Fibroblast of lung (primary cell): ENCODE data around the gene B3GLCT. TPM values are rescaled to one million over a fixed set of nuclear protein-coding genes. Genes with fewer than 3 reads are reported as not detected.

Experiments used
- DNase-seq, 2 donors: peaks; one replicate each; pipeline versions ENCODE4 v3.0.0 to v3.0.0-alpha.2; 2010; ENCODE audit warnings: low read depth in 2 of 2
- H2AFZ ChIP-seq: 2 replicates; pipeline ENCODE4 v1.5.1; 2012; ENCODE audit warnings: low read length, control low read depth, inconsistent platforms
- H3K27ac ChIP-seq: 2 replicates; pipeline ENCODE4 v1.5.1; 2011; ENCODE audit warnings: low read length, control low read depth; ENCODE audit not compliant: insufficient read depth
- H3K27me3 ChIP-seq: 2 replicates; pipeline ENCODE4 v1.5.1; 2011; ENCODE audit warnings: mild to moderate bottlenecking, low read length; ENCODE audit not compliant: control insufficient read depth, insufficient read depth
- H3K36me3 ChIP-seq: 2 replicates; pipeline ENCODE4 v1.5.1; 2011; ENCODE audit warnings: low read length; ENCODE audit not compliant: control insufficient read depth, insufficient read depth
- H3K4me1 ChIP-seq: 2 replicates; pipeline ENCODE4 v1.5.1; 2011; ENCODE audit warnings: low read length; ENCODE audit not compliant: control insufficient read depth, insufficient read depth; ENCODE audit errors: extremely low read depth
- H3K4me2 ChIP-seq: 2 replicates; pipeline ENCODE4 v1.5.1; 2011; ENCODE audit warnings: low read length, control low read depth; ENCODE audit not compliant: insufficient read depth; ENCODE audit errors: extremely low read depth
- H3K4me3 ChIP-seq, 4 experiments: fragments of 200-600 bp in 1 of 4; sonication (generic) in 1 of 4; replicated peaks in 1 of 4; 2 replicates each; pipeline ENCODE4 v1.5.1; 2011 to 2016; ENCODE audit warnings: low read length in 4 of 4, low read depth in 3 of 4, mild to moderate bottlenecking in 3 of 4, control low read depth in 2 of 4, inconsistent platforms in 1 of 4, mixed read lengths in 1 of 4; ENCODE audit not compliant: insufficient read depth in 1 of 4; ENCODE audit errors: control extremely low read depth in 1 of 4
- H3K79me2 ChIP-seq: 2 replicates; pipeline ENCODE4 v1.5.1; 2012; ENCODE audit warnings: mild to moderate bottlenecking, low read length, inconsistent platforms; ENCODE audit not compliant: control insufficient read depth, insufficient read depth
- H3K9ac ChIP-seq: 2 replicates; pipeline ENCODE4 v1.5.1; 2011; ENCODE audit warnings: mild to moderate bottlenecking, low read length, control low read depth; ENCODE audit not compliant: insufficient read depth
- H3K9me3 ChIP-seq: 2 replicates; pipeline ENCODE4 v1.5.1; 2012; ENCODE audit warnings: low read depth, low read length; ENCODE audit not compliant: control insufficient read depth, insufficient read depth
- H4K20me1 ChIP-seq: 2 replicates; pipeline ENCODE4 v1.5.1; 2011; ENCODE audit warnings: low read length; ENCODE audit not compliant: control insufficient read depth, insufficient read depth; ENCODE audit errors: extremely low read depth
- EZH2 ChIP-seq: IDR thresholded peaks from 2 replicates; pipeline ENCODE4 v1.5.1; 2012; ENCODE audit warnings: low read length, control low read depth, mild to moderate bottlenecking; ENCODE audit errors: missing control alignments
- polyA plus RNA-seq, 2 donors: library from polyadenylated mRNA; depleted of rRNA in 1 of 2; stranded (reverse) in 1 of 2; unstranded in 1 of 2; fragments of >200 nt; gene quantifications; 2 replicates each; pipeline ENCODE4 v1.2.1, GENCODE V29; 2011 to 2012; ENCODE audit warnings: missing spikeins in 1 of 2
- total RNA-seq: library from RNA; depleted of rRNA; stranded (reverse); fragments of >200 nt; gene quantifications from 2 replicates; pipeline ENCODE4 v1.2.1, GENCODE V29; 2014
- TF ChIP-seq, protein P1 (sequence below), 2 donors: IDR thresholded peaks in 1 of 2; conservative IDR thresholded peaks in 1 of 2; 1 replicate in 1 of 2; 2 replicates in 1 of 2; pipeline ENCODE4 v1.5.1; 2011 to 2012; ENCODE audit warnings: low read length in 2 of 2, control low read depth in 1 of 2, inconsistent platforms in 1 of 2, low read depth in 1 of 2, mild to moderate bottlenecking in 1 of 2

The B3GLCT gene
- total and polyA plus RNA-seq, 2 donors (not counting 1 experiment from before 2014, with no cell fraction given), result 4.4 to 7.8 TPM

DNA sequence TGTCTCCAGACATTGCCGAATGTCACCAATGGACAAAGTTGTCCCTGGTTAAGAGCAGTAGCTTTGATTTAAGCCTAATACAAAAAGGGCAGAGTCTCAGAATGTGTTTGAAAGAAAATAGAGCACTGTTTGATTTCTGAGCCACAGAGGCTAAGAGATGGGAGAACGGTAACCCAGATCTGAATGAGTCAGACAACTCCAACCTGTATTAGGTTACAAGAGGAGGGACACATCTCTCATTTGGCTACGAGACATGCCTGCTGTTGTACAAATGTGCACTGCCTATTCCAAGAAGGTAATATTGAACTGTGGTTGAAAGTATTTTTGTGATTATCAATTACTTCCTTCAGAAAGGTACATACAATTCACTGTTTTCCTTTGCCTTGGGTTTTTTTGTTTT is 33.2 kb upstream of the B3GLCT start:
- H3K27ac ChIP-seq, result no peak overlapping the region
- H2AFZ ChIP-seq, result no peak overlapping the region
- no peaks in the 10 kb centered on the region for H3K79me2 ChIP-seq
- H3K4me2 ChIP-seq, result no peak overlapping the region
- no peak for TF ChIP-seq EZH2
- TF ChIP-seq, protein P1, sequence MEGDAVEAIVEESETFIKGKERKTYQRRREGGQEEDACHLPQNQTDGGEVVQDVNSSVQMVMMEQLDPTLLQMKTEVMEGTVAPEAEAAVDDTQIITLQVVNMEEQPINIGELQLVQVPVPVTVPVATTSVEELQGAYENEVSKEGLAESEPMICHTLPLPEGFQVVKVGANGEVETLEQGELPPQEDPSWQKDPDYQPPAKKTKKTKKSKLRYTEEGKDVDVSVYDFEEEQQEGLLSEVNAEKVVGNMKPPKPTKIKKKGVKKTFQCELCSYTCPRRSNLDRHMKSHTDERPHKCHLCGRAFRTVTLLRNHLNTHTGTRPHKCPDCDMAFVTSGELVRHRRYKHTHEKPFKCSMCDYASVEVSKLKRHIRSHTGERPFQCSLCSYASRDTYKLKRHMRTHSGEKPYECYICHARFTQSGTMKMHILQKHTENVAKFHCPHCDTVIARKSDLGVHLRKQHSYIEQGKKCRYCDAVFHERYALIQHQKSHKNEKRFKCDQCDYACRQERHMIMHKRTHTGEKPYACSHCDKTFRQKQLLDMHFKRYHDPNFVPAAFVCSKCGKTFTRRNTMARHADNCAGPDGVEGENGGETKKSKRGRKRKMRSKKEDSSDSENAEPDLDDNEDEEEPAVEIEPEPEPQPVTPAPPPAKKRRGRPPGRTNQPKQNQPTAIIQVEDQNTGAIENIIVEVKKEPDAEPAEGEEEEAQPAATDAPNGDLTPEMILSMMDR (conservative IDR thresholded peaks at IDR 0.05 in 1 of 2, IDR thresholded peaks at IDR 0.05 in 1 of 2; ENCODE audit: low read depth in 1 of 2, low read length in 2 of 2), result no peak
- H4K20me1 ChIP-seq, result no peaks in the 10 kb centered on the region
- H3K4me1 ChIP-seq, result no peaks in the 10 kb centered on the region
- H3K9ac ChIP-seq, result no peak overlapping the region
- H3K9me3 ChIP-seq, result no peaks in the 10 kb centered on the region
- no peak overlapping the region for H3K4me3 ChIP-seq
- DNase-seq, result peak in 1 of 2 donors; percentile 41
- H3K27me3 ChIP-seq, result no peaks in the 10 kb centered on the region
- no peaks in the 10 kb centered on the region for H3K36me3 ChIP-seq

DNA sequence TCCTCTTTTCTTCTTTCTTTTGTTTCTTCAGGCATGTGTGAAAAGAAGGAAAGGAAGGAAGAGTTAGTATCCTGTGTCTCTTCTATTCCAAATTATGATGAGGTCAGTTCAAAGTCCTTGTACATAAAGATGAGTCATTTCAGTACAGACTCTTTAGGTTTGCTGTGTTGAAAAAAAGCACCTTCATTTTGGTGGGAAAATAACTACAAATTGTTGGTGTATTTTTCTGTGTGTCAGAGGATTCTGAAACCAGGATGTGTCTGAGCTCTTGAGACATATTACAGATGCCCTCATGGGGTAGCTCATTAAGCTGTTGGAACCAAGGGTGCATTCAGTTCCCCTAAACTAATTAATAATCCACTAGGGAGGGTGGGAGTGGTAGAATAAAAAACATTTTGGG is 32.3 kb upstream of the B3GLCT start:
- Histone ChIP-seq H2AFZ (no peak overlapping the region), H3K4me1 (no peaks in the 10 kb centered on the region), H4K20me1 (no peaks in the 10 kb centered on the region), H3K36me3 (no peaks in the 10 kb centered on the region), H3K4me2 (no peak overlapping the region), H3K27me3 (no peaks in the 10 kb centered on the region), H3K79me2 (no peaks in the 10 kb centered on the region), H3K4me3 (no peak overlapping the region), H3K9ac (no peak overlapping the region), H3K27ac (no peak overlapping the region), H3K9me3 (no peaks in the 10 kb centered on the region)
- TF ChIP-seq, protein P1 (conservative IDR thresholded peaks at IDR 0.05 in 1 of 2, IDR thresholded peaks at IDR 0.05 in 1 of 2; ENCODE audit: low read depth in 1 of 2, low read length in 2 of 2), result no peak
- TF ChIP-seq EZH2, result no peak
- no peak for DNase-seq

DNA sequence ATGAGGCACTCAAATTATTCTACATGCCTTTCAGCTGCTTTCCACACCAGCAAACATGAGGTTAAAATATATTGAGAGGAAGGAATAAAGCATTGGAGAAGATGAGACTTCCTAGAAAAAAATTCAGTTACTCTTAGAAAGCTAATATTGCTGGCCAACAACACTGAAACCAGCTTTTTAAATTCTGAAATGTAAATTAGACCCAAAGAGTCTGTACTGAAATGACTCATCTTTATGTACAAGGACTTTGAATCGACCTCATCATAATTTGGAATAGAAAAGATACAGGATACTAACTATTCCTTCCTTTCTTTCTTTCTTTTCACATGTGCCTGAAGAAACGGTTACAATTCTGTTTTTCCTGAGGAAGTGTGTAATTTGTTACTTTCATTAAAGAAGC is 31.6 kb upstream of the B3GLCT start:
- no peak overlapping the region for H3K27ac ChIP-seq
- H3K27me3 ChIP-seq, result no peaks in the 10 kb centered on the region
- H4K20me1 ChIP-seq, result no peaks in the 10 kb centered on the region
- no peaks in the 10 kb centered on the region for H3K4me1 ChIP-seq
- no peak for DNase-seq
- no peaks in the 10 kb centered on the region for H3K9me3 ChIP-seq
- H3K79me2 ChIP-seq, result no peaks in the 10 kb centered on the region
- no peak overlapping the region for H3K4me2 ChIP-seq
- H3K4me3 ChIP-seq, result no peak overlapping the region
- H3K36me3 ChIP-seq, result no peaks in the 10 kb centered on the region
- TF ChIP-seq, protein P1 (conservative IDR thresholded peaks at IDR 0.05 in 1 of 2, IDR thresholded peaks at IDR 0.05 in 1 of 2; ENCODE audit: low read depth in 1 of 2, low read length in 2 of 2), result no peak
- no peak for TF ChIP-seq EZH2
- H3K9ac ChIP-seq, result no peak overlapping the region
- H2AFZ ChIP-seq, result no peak overlapping the region
